IMR-90 (cell line): ENCODE data around the gene ZNF512B. TPM values are rescaled to one million over a fixed set of nuclear protein-coding genes. Genes with fewer than 3 reads are reported as not detected.

Source experiments
- ATAC-seq: fragments of 200-7000 bp; cut with Tn5 transposase; 2 replicates; pipeline ENCODE4 v1.9.1; 2020; ENCODE audit warnings: low read depth, mild to moderate bottlenecking, moderate library complexity
- Bru-seq: library from RNA; stranded (reverse); fragments of 400-500 nt; gene quantifications from one replicate; lab custom pipeline; 2021; lab: Mats Ljungman, UMichigan
- BruChase-seq, 2 experiments: library from RNA; stranded (reverse); fragments of 400-500 nt; gene quantifications; one replicate each; lab custom pipeline; 2021; lab: Mats Ljungman, UMichigan
- BruUV-seq: library from RNA; stranded (reverse); fragments of 400-500 nt; replicated peaks from 2 replicates; lab custom pipeline; 2021; lab: Mats Ljungman, UMichigan
- CTCF ChIA-PET: fragments of 300-600 bp; formaldehyde crosslinking; extraction: SDS; loops from one replicate; lab custom pipeline; 2021; ENCODE audit warnings: antibody characterized with exemption; lab: Yijun Ruan, JAX
- POLR2A ChIA-PET: fragments of 300-600 bp; sonication (Branson Sonifier 250); formaldehyde crosslinking; loops from one replicate; lab custom pipeline; 2022; ENCODE audit warnings: antibody characterized with exemption; ENCODE audit not compliant: unreplicated experiment; lab: Charles Lee
- DNase-seq: peaks from one replicate; pipeline ENCODE4 v3.0.0; 2013
- H2AFZ ChIP-seq: replicated peaks from 2 replicates; pipeline ENCODE3; 2013; ENCODE audit warnings: low read length, mild to moderate bottlenecking; ENCODE audit not compliant: poor library complexity
- H2AK5ac ChIP-seq: 2 replicates; pipeline ENCODE4 v1.6.1; 2013; ENCODE audit warnings: low read depth, low read length, inconsistent platforms
- H2AK9ac ChIP-seq: replicated peaks from 2 replicates; pipeline ENCODE3; 2013; ENCODE audit warnings: mild to moderate bottlenecking, low read depth, low read length, moderate library complexity; ENCODE audit not compliant: poor library complexity
- H2BK120ac ChIP-seq: 2 replicates; pipeline ENCODE4 v1.6.1; 2013; ENCODE audit warnings: low read depth, low read length, inconsistent platforms
- H2BK15ac ChIP-seq: 3 replicates; pipeline ENCODE4 v1.6.1; 2013; ENCODE audit warnings: low read depth, low read length, inconsistent platforms
- H2BK20ac ChIP-seq: 2 replicates; pipeline ENCODE4 v1.6.1; 2013; ENCODE audit warnings: low read depth, mild to moderate bottlenecking, inconsistent platforms, low read length, moderate library complexity
- H2BK5ac ChIP-seq: 2 replicates; pipeline ENCODE4 v1.6.1; 2013; ENCODE audit warnings: mild to moderate bottlenecking, low read depth, low read length, inconsistent platforms; ENCODE audit not compliant: poor library complexity, severe bottlenecking
- H3K14ac ChIP-seq: replicated peaks from 2 replicates; pipeline ENCODE4 v1.6.1; 2013; ENCODE audit warnings: low read depth, low read length, inconsistent platforms
- H3K18ac ChIP-seq: 2 replicates; pipeline ENCODE4 v1.6.1; 2013; ENCODE audit warnings: low read depth, low read length, control low read depth
- H3K23ac ChIP-seq: 2 replicates; pipeline ENCODE4 v1.6.1; 2013; ENCODE audit warnings: low read depth, low read length, inconsistent platforms
- H3K27ac ChIP-seq: 2 replicates; pipeline ENCODE4 v1.5.1; 2013; ENCODE audit warnings: mild to moderate bottlenecking, control low read depth, low read length; ENCODE audit not compliant: insufficient read depth
- H3K27me3 ChIP-seq: 2 replicates; pipeline ENCODE4 v1.6.1; 2013; ENCODE audit warnings: low read length; ENCODE audit not compliant: control insufficient read depth, insufficient read depth
- H3K36me3 ChIP-seq: 2 replicates; pipeline ENCODE4 v1.6.1; 2013; ENCODE audit warnings: low read length, mixed read lengths; ENCODE audit not compliant: control insufficient read depth, insufficient read depth
- H3K4ac ChIP-seq: 2 replicates; pipeline ENCODE4 v1.6.1; 2013; ENCODE audit warnings: low read depth, low read length, inconsistent platforms
- H3K4me1 ChIP-seq: 2 replicates; pipeline ENCODE4 v1.6.1; 2013; ENCODE audit warnings: low read length, mixed read lengths; ENCODE audit not compliant: control insufficient read depth, insufficient read depth
- H3K4me2 ChIP-seq: 2 replicates; pipeline ENCODE4 v1.6.1; 2013; ENCODE audit warnings: low read depth, mild to moderate bottlenecking, control low read depth, low read length, moderate library complexity
- H3K4me3 ChIP-seq: 2 replicates; pipeline ENCODE4 v1.5.1; 2013; ENCODE audit warnings: low read depth, mild to moderate bottlenecking, control low read depth, low read length, moderate library complexity; ENCODE audit not compliant: insufficient read depth
- H3K56ac ChIP-seq: 2 replicates; pipeline ENCODE4 v1.6.1; 2013; ENCODE audit warnings: low read length, inconsistent platforms; ENCODE audit not compliant: insufficient read depth; ENCODE audit errors: extremely low read depth
- H3K79me1 ChIP-seq, 2 experiments: 2 replicates each; pipeline ENCODE4 v1.6.1; 2013; ENCODE audit warnings: low read length in 2 of 2, inconsistent platforms in 1 of 2, low read depth in 1 of 2
- H3K9ac ChIP-seq: 2 replicates; pipeline ENCODE4 v1.6.1; 2013; ENCODE audit warnings: low read depth, low read length, control low read depth
- H3K9me1 ChIP-seq: 2 replicates; pipeline ENCODE4 v1.6.1; 2013; ENCODE audit warnings: low read length, inconsistent platforms; ENCODE audit not compliant: insufficient read depth
- H3K9me3 ChIP-seq: 2 replicates; pipeline ENCODE4 v1.6.1; 2013; ENCODE audit warnings: low read length; ENCODE audit not compliant: control insufficient read depth, insufficient read depth
- H4K20me1 ChIP-seq: 2 replicates; pipeline ENCODE4 v1.6.1; 2013; ENCODE audit warnings: low read length, inconsistent platforms; ENCODE audit not compliant: insufficient read depth
- H4K5ac ChIP-seq: 2 replicates; pipeline ENCODE4 v1.6.1; 2013; ENCODE audit warnings: mild to moderate bottlenecking, low read depth, low read length, control low read depth
- H4K8ac ChIP-seq, 2 experiments: 2 replicates each; pipeline ENCODE4 v1.6.1; 2013; ENCODE audit warnings: low read depth in 2 of 2, low read length in 2 of 2, control low read depth in 1 of 2, inconsistent platforms in 1 of 2
- H4K91ac ChIP-seq: 2 replicates; pipeline ENCODE4 v1.6.1; 2013; ENCODE audit warnings: low read depth, low read length, inconsistent platforms; ENCODE audit not compliant: insufficient read depth
- CEBPB ChIP-seq: IDR thresholded peaks from 2 replicates; pipeline ENCODE4 v1.6.1; 2012; ENCODE audit warnings: low read depth, low read length, improper control_type of control experiment
- FOS ChIP-seq: fragments of 150-350 bp; IDR thresholded peaks from 2 replicates; pipeline ENCODE4 v1.6.1; 2016; ENCODE audit warnings: low read depth, low read length
- MAFK ChIP-seq: IDR thresholded peaks from 2 replicates; pipeline ENCODE4 v1.6.1; 2012; ENCODE audit warnings: low read depth, low read length, improper control_type of control experiment
- MAZ ChIP-seq: IDR thresholded peaks from 2 replicates; pipeline ENCODE4 v1.6.1; 2012; ENCODE audit warnings: low read depth, mild to moderate bottlenecking, low read length, improper control_type of control experiment, moderate library complexity, borderline replicate concordance
- MXI1 ChIP-seq: IDR thresholded peaks from 2 replicates; pipeline ENCODE4 v1.6.1; 2012; ENCODE audit warnings: low read depth, mild to moderate bottlenecking, low read length, moderate library complexity, borderline replicate concordance
- RCOR1 ChIP-seq: IDR thresholded peaks from 2 replicates; pipeline ENCODE4 v1.6.1; 2012; ENCODE audit warnings: mild to moderate bottlenecking, low read length, improper control_type of control experiment; ENCODE audit not compliant: insufficient replicate concordance
- RFX5 ChIP-seq: IDR thresholded peaks from 2 replicates; pipeline ENCODE4 v1.8.0; 2012; ENCODE audit warnings: low read depth, mild to moderate bottlenecking, low read length, moderate library complexity
- WGBS, 2 experiments: methylation state at CpG; one replicate each; pipeline versions ENCODE4 v1.1.5 to v1.1.7; 2013; ENCODE audit warnings: missing lambda C conversion rate in 2 of 2; ENCODE audit not compliant: insufficient read length in 1 of 2; ENCODE audit errors: extremely low coverage in 2 of 2; 5-methylcytosine and 5-hydroxymethylcytosine counted together
- dilution Hi-C: fragments of 300-500 bp; cut with HindIII; formaldehyde crosslinking; loops from one replicate; pipeline ENCODE4 v1.14.3; 2018; ENCODE audit warnings: low sequenced_read_pairs; ENCODE audit not compliant: unreplicated experiment
- in situ Hi-C: fragments of 300-500 bp; cut with MboI; formaldehyde crosslinking; loops from 3 replicates; pipeline ENCODE4 v1.14.3; 2019; ENCODE audit warnings: low sequenced_read_pairs, inconsistent platforms, mixed read lengths
- intact Hi-C: fragments of 100-400 bp; cut with micrococcal nuclease; formaldehyde crosslinking; loops from 2 replicates; pipeline ENCODE4 v1.10.0; 2022
- long read RNA-seq: library from polyadenylated mRNA; unstranded; transcript quantifications from one replicate; pipeline ENCODE4 v2.0.0, GENCODE V29; 2021; ENCODE audit not compliant: unreplicated experiment
- polyA plus RNA-seq, 3 experiments: library from polyadenylated mRNA; depleted of rRNA; stranded (reverse); fragments of >200 nt; gene quantifications; 2 replicates each; pipeline ENCODE4 v1.2.3, GENCODE V29; 2012; ENCODE audit warnings: low replicate concordance in 1 of 3
- total RNA-seq: library from RNA; depleted of rRNA; stranded (reverse); fragments of >200 nt; gene quantifications from 2 replicates; pipeline ENCODE4 v1.2.3, GENCODE V29; 2012; rRNA removed

Gene ZNF512B, protein sequence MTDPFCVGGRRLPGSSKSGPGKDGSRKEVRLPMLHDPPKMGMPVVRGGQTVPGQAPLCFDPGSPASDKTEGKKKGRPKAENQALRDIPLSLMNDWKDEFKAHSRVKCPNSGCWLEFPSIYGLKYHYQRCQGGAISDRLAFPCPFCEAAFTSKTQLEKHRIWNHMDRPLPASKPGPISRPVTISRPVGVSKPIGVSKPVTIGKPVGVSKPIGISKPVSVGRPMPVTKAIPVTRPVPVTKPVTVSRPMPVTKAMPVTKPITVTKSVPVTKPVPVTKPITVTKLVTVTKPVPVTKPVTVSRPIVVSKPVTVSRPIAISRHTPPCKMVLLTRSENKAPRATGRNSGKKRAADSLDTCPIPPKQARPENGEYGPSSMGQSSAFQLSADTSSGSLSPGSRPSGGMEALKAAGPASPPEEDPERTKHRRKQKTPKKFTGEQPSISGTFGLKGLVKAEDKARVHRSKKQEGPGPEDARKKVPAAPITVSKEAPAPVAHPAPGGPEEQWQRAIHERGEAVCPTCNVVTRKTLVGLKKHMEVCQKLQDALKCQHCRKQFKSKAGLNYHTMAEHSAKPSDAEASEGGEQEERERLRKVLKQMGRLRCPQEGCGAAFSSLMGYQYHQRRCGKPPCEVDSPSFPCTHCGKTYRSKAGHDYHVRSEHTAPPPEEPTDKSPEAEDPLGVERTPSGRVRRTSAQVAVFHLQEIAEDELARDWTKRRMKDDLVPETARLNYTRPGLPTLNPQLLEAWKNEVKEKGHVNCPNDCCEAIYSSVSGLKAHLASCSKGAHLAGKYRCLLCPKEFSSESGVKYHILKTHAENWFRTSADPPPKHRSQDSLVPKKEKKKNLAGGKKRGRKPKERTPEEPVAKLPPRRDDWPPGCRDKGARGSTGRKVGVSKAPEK
- total RNA-seq (6.4 and 6.5 TPM in 2 replicates), polyA plus RNA-seq (2012; rRNA removed) (15.6 and 15.9 TPM in 2 replicates), Bru-seq, nascent RNA (percentile 58 among the genes with signal in this experiment), BruChase-seq, experiment 1, labeled RNA remaining after a 6-hour chase (percentile 82 among the genes with signal in this experiment), BruChase-seq, experiment 2, labeled RNA remaining after a 2-hour chase (percentile 83 among the genes with signal in this experiment)
- 7.2 and 13.4 TPM in 2 replicates for polyA plus RNA-seq (2012; cell fraction: cytosol; rRNA removed)
- 50.2 and 83.0 TPM in 2 replicates for polyA plus RNA-seq (2012; cell fraction: nucleus; rRNA removed; ENCODE audit: low replicate concordance)
- long read RNA-seq, full-length matches to known transcripts: 2 of 42 reads
- long read RNA-seq, partial matches to known transcripts: 4 of 42 reads
- long read RNA-seq, other reads (novel, unspliced or antisense): 36 of 42 reads

DNA sequence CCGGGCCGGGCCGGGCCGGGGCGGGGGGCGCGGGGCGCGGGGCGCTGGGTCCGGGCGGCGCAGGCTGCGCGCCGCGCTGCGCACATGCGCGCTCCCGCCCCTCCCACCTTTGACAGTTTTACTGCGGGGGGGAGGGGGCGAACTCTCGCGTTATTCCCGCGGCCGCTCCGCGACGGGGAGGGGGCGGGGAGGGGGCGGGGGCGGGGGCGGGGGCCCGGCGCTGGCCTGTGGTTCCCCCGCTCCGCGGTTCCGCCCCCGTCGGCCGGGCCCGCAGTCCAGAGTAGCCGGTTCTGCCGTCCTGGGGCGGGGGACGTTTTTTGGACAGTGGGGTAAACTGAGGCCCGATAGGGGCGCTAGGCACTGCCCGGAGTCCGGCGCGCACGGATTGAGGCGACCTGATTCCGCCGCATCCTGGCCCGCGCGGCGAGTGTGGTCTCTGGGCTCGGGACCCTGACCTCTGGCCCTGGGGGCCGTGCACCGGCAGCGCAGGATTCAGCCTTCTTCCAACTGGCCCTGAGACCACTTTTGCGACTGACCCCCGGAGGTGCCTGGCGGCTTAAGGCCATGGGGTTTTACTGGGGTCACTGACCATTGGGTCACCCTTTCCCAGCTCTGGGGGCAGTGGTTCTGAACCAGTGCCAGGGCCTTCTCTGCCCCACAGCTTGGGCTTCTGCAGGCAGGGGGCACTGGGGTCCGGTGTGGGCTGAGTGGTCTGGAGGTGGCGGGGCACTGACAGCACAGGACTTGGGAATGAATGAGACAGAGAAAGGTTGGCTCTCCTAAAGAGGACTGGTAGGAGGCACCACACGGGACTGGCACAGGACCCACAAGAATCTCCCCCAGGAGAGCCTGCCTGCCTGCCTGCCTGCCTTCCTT lies at the start of gene ZNF512B:
ZNF512B (minus strand) TSS at position 93 of the 876 bp plus-strand sequence. CDS start 1,980 bp downstream, outside the sequence.
- peak within 1 kb of the TSS; percentile 86; the same call in 1 of the 2 replicates for H3K18ac ChIP-seq
- peak within 1 kb of the TSS; percentile 80; the same call in 1 of the 2 replicates for H3K23ac ChIP-seq
- H3K4me2 ChIP-seq: peak within 1 kb of the TSS; percentile 86
- no peak for TF ChIP-seq CEBPB
- no peak for TF ChIP-seq MAFK
- no peak for TF ChIP-seq FOS
- TF ChIP-seq MXI1: peak; percentile 95; the same call in 1 of the 2 replicates
- peak; percentile 88; the same call in 1 of the 2 replicates for TF ChIP-seq MAZ
- TF ChIP-seq RCOR1: no peak
- TF ChIP-seq RFX5: no peak
- ChIA-PET POLR2A (no interaction called here), CTCF (no interaction called here)
- in situ Hi-C loops (loop anchor here (10.0 kb wide), 1 partner anchor 435 kb away; the partner anchor contains the start of gene PTK6), dilution Hi-C loops (no loop called here), intact Hi-C loops (loop anchor here (5.0 kb wide), 1 partner anchor 193 kb away; no protein-coding TSS in a partner anchor)
- H2BK120ac ChIP-seq: 0 out of 2 replicates have a peak within 1 kb of the TSS, but pooled peaks have one; percentile 8
- peak within 1 kb of the TSS; percentile 81 for H3K4ac ChIP-seq
- 2% methylated on average over 12 of the region's 73 CpGs; no CpG with 5 or more reads in 1 of the 2 experiments for WGBS, 2 experiments
- peaks cover 17% of the 10 kb centered on the region for H3K4me1 ChIP-seq
- peak within 1 kb of the TSS; percentile 77 to 93 for H4K8ac ChIP-seq
- peak within 1 kb of the TSS; percentile 60 for H4K5ac ChIP-seq
- peaks cover 7% of the 10 kb centered on the region; the same call in 1 of the 2 replicates for H3K9me1 ChIP-seq
- H3K14ac ChIP-seq: peak within 1 kb of the TSS; percentile 85
- H2AK5ac ChIP-seq: peak within 1 kb of the TSS; percentile 82
- DNase-seq (peak; percentile 50), ATAC-seq (peak; percentile 71)
- H3K27me3 ChIP-seq: no peaks in the 10 kb centered on the region
- H4K91ac ChIP-seq: peak within 1 kb of the TSS; percentile 37
- H3K9ac ChIP-seq: peak within 1 kb of the TSS; percentile 89
- no peak within 1 kb of the TSS for H2BK5ac ChIP-seq
- H3K4me3 ChIP-seq: peak within 1 kb of the TSS; percentile 92
- peak within 1 kb of the TSS; percentile 34 for H3K27ac ChIP-seq
- H2AK9ac ChIP-seq: peak within 1 kb of the TSS; percentile 99
- H3K9me3 ChIP-seq: no peaks in the 10 kb centered on the region
- H3K56ac ChIP-seq: peak within 1 kb of the TSS; percentile 72
- H3K36me3 ChIP-seq: peaks cover 18% of the 10 kb centered on the region
- no peak within 1 kb of the TSS for H2BK20ac ChIP-seq
- no peaks in the 10 kb centered on the region for H4K20me1 ChIP-seq
- H2AFZ ChIP-seq: peak within 1 kb of the TSS; percentile 97
- peaks cover 12 to 25% of the 10 kb centered on the region in 2 experiments; a peak in 3 of 4 replicates for H3K79me1 ChIP-seq
- no TSS peak for BruUV-seq
- peak within 1 kb of the TSS; percentile 68; the same call in 1 of the 3 replicates for H2BK15ac ChIP-seq
